Measurements from ENCODE around the gene DOK7. TPM values are rescaled to one million over a fixed set of nuclear protein-coding genes. Genes with fewer than 3 reads are reported as not detected.

The DOK7 gene
- total RNA-seq, 4 donors from 2014 or later: 1.7 to 11.2 (median 2.6) TPM

DNA sequence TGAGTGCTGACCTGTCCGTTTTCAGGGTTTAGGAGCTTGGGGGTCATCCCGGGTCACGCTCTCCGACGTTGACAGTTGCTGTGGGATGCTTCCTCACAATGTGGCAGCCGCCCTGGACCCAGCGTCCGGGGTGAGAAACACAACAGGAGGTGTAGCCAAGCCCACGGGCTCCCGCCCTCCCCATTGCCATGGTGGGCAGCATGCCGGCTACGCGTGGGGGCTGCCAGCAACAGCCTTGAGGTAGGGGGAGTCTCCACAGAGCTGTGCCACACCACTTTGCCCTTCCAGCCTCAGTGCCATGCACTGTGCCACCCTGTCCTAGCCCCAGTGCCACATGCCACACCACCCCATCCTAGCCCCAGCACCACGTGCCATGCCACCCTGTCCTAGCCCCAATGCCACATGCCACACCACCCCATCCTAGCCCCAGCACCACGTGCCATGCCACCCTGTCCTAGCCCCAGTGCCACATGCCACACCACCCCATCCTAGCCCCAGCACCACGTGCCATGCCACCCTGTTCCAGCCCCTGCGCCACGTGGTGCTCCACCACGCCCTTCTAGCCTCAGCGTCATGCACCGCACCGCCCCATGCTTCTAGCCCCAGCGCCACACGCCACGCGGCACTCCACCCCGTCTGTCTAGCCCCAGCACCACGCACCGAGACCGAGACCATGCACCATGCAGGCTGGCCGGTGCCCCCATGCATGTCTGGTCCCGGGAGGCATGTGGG lies 29.8 kb upstream of the DOK7 start:
- H3K27me3 ChIP-seq: no peaks in the 10 kb centered on the region
- peaks cover 36% of the 10 kb centered on the region for H3K36me3 ChIP-seq
- H3K4me1 ChIP-seq: peaks cover 25% of the 10 kb centered on the region
- H3K27ac ChIP-seq: no peak overlapping the region
- WGBS: 92% methylated on average over 27 of the region's 32 CpGs
- H3K4me3 ChIP-seq: no peak overlapping the region
- no peak for DNase-seq (ENCODE audit: low spot score in 2 of 2)
- TF ChIP-seq EP300 (IDR thresholded peaks at IDR 0.05) (no peak), POLR2A (IDR thresholded peaks at IDR 0.05) (no peak), POLR2AphosphoS5 (IDR thresholded peaks at IDR 0.05) (no peak)
- TF ChIP-seq, protein P1, sequence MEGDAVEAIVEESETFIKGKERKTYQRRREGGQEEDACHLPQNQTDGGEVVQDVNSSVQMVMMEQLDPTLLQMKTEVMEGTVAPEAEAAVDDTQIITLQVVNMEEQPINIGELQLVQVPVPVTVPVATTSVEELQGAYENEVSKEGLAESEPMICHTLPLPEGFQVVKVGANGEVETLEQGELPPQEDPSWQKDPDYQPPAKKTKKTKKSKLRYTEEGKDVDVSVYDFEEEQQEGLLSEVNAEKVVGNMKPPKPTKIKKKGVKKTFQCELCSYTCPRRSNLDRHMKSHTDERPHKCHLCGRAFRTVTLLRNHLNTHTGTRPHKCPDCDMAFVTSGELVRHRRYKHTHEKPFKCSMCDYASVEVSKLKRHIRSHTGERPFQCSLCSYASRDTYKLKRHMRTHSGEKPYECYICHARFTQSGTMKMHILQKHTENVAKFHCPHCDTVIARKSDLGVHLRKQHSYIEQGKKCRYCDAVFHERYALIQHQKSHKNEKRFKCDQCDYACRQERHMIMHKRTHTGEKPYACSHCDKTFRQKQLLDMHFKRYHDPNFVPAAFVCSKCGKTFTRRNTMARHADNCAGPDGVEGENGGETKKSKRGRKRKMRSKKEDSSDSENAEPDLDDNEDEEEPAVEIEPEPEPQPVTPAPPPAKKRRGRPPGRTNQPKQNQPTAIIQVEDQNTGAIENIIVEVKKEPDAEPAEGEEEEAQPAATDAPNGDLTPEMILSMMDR (IDR thresholded peaks at IDR 0.05): no peak
- no peaks in the 10 kb centered on the region for H3K9me3 ChIP-seq

DNA sequence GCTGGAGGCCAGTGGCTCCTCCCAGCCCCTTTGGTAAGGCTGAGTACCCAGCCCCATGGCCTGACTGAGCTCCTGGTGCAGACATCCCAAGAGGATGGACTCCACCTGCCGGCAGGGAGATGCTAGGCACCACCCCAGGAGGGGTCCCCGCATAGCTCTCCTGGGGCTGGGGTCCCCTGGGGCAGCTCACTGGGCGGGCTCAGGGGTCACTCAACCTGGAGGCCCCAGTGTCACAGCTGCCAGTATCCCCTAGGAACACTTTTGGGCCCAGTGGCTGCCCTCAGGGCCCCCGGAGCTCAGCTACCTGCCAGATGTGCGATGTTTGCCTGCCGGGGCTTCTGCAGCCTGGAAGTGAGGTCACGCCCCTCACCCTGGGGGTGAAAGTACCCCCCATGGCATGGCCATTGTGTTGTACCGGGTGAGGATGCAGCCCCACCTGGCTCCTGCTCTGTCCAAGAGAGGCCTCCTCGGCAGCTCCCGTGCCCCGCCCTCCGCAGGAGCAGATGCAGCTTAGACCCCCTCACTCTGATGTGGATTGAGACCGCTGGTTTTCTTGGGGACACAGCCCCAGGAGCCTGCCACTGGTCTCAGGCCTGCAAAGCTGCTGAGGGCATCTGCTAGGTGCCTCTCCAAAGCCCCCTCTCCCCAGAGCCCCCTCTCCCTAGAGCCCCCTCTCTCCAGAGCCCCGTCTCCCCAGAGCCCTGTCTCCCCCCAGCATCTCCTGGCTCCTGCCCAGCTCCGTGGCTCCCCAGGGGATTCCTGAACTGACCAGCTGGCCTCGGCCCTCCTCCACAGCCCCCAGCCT lies 28.0 kb upstream of the DOK7 start:
- TF ChIP-seq, protein P1 (IDR thresholded peaks at IDR 0.05): no peak
- TF ChIP-seq POLR2AphosphoS5 (IDR thresholded peaks at IDR 0.05) (no peak), POLR2A (IDR thresholded peaks at IDR 0.05) (no peak), EP300 (IDR thresholded peaks at IDR 0.05) (no peak)
- 94% methylated on average over 9 of the region's 16 CpGs for WGBS
- no peak for DNase-seq (ENCODE audit: low spot score in 2 of 2)
- Histone ChIP-seq H3K27me3 (no peaks in the 10 kb centered on the region), H3K27ac (no peak overlapping the region), H3K4me3 (no peak overlapping the region), H3K4me1 (peaks cover 37% of the 10 kb centered on the region), H3K36me3 (peaks cover 19% of the 10 kb centered on the region), H3K9me3 (no peaks in the 10 kb centered on the region)

DNA sequence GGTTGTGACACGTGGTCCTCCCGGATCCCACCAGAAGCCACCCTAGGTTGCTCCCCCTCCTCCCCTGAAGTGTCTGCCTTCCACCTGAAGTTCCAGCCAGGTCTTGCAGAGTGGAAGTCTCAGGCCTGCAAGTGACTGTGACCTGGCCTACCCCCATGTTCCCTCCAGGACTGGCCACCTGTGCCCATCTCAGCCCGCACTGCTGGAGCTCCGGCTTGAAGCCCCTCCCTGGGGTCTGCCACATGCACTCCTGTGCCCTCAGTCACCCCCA lies 27.5 kb upstream of the DOK7 start:
- Histone ChIP-seq H3K27me3 (no peaks in the 10 kb centered on the region), H3K36me3 (peaks cover 14% of the 10 kb centered on the region), H3K9me3 (no peaks in the 10 kb centered on the region), H3K4me3 (no peak overlapping the region), H3K4me1 (peaks cover 38% of the 10 kb centered on the region), H3K27ac (no peak overlapping the region)
- no peak for DNase-seq (ENCODE audit: low spot score in 2 of 2)
- TF ChIP-seq, protein P1 (IDR thresholded peaks at IDR 0.05): no peak
- TF ChIP-seq EP300 (IDR thresholded peaks at IDR 0.05): no peak
- no peak for TF ChIP-seq POLR2AphosphoS5 (IDR thresholded peaks at IDR 0.05)
- TF ChIP-seq POLR2A (IDR thresholded peaks at IDR 0.05): no peak
- WGBS: 84% methylated on average over 3 of the region's 4 CpGs

DNA sequence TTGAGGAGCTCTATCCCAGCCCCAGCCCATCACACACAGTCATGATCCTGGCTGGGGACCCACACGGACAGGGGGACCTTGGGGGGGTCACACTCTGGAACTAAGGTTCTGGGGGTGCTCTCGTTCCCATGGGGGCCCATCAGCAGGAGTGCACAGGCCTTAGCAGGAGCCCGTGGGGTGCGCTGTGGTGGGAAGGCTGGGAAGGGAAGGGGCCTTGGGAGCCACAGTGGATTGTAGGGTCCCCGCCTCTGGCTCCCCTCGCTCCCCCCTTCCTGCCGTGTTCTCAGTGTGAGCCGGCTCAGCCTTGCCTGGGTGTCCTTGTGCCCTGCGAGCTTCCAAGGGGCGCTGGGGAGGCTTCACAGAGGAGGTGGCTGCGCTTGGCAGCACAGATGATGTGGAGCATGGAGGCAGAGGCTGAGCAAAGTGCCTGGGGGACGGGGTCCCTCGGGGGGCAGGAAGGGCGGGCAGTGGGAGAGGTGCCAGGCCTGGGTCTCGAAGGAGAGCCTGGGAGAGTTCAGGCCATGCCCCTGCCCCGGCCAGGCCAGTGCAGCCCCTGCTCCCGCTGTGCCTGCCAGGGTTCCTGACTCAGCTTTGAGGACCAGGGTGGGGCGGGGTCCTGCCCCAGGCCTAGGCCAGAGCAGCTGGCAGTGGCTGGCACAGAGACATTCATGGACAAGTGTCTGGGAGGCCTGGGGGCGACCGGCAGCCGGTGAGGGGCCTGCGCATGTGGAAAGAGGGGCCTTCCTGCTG lies 26.9 kb upstream of the DOK7 start:
- peaks cover 8% of the 10 kb centered on the region for H3K36me3 ChIP-seq
- TF ChIP-seq POLR2A (IDR thresholded peaks at IDR 0.05) (no peak), EP300 (IDR thresholded peaks at IDR 0.05) (no peak), POLR2AphosphoS5 (IDR thresholded peaks at IDR 0.05) (no peak)
- TF ChIP-seq, protein P1 (IDR thresholded peaks at IDR 0.05): no peak
- WGBS: 91% methylated on average over 4 of the region's 22 CpGs
- no peaks in the 10 kb centered on the region for H3K9me3 ChIP-seq
- H3K27ac ChIP-seq: no peak overlapping the region
- no peaks in the 10 kb centered on the region for H3K27me3 ChIP-seq
- DNase-seq (ENCODE audit: low spot score in 2 of 2): no peak
- peaks cover 43% of the 10 kb centered on the region for H3K4me1 ChIP-seq
- no peak overlapping the region for H3K4me3 ChIP-seq
